OCI-LY3 (cell line): ENCODE results near the gene FAM149A.

Experiments
- H2AFZ ChIP-seq: fragments of 200-600, 300-600 bp; shearing (Covaris generic); 2 replicates; pipeline ENCODE4 v1.6.0; 2014; ENCODE audit warnings: antibody characterized with exemption, low read depth, low read length
- H3K27ac ChIP-seq: fragments of 200-600, 300-600 bp; sonication (generic); 2 replicates; pipeline ENCODE4 v1.5.1; 2014; ENCODE audit warnings: mild to moderate bottlenecking, low read length, moderate library complexity, mixed read lengths
- H3K27me3 ChIP-seq: fragments of 200-600, 300-600 bp; sonication (generic); 2 replicates; pipeline ENCODE4 v1.6.1; 2014; ENCODE audit warnings: low read depth, low read length, mixed read lengths
- H3K36me3 ChIP-seq: fragments of 200-600, 300-600 bp; sonication (generic); replicated peaks from 2 replicates; pipeline ENCODE3; 2014; ENCODE audit warnings: low read depth, low read length, mixed read lengths
- H3K4me1 ChIP-seq: fragments of 300-600, 200-600 bp; sonication (generic); 2 replicates; pipeline ENCODE4 v1.6.1; 2014; ENCODE audit warnings: low read length, mixed read lengths
- H3K4me2 ChIP-seq: fragments of 200-600, 300-600 bp; sonication (generic); 2 replicates; pipeline ENCODE4 v1.6.1; 2014; ENCODE audit warnings: low read length, mixed read lengths
- H3K4me3 ChIP-seq: fragments of 300-600, 200-600 bp; sonication (generic); 2 replicates; pipeline ENCODE4 v1.5.1; 2014; ENCODE audit warnings: antibody characterized with exemption, mild to moderate bottlenecking, low read length, moderate library complexity
- H3K79me2 ChIP-seq: fragments of 300-600, 200-600 bp; shearing (Covaris generic); 2 replicates; pipeline ENCODE4 v1.6.1; 2014; ENCODE audit warnings: mild to moderate bottlenecking, low read length, mixed read lengths
- H3K9ac ChIP-seq: fragments of 300-600, 200-600 bp; shearing (Covaris generic); 2 replicates; pipeline ENCODE4 v1.6.0; 2014; ENCODE audit warnings: mild to moderate bottlenecking, low read length, moderate library complexity
- H3K9me3 ChIP-seq: fragments of 200-600, 300-600 bp; shearing (Covaris generic); 2 replicates; pipeline ENCODE4 v1.6.1; 2014; ENCODE audit warnings: low read length, mixed read lengths; ENCODE audit not compliant: insufficient read depth
- H4K20me1 ChIP-seq: fragments of 200-600, 300-600 bp; sonication (generic); 2 replicates; pipeline ENCODE4 v1.6.1; 2016; ENCODE audit warnings: low read length, mixed read lengths; ENCODE audit not compliant: insufficient read depth
- EZH2phosphoT487 ChIP-seq: fragments of 200-600 bp; shearing (Covaris generic); IDR thresholded peaks from 2 replicates; pipeline ENCODE4 v1.6.1; 2018; ENCODE audit warnings: antibody characterized with exemption, mixed run types, low read depth
- TF ChIP-seq, protein P1 (sequence below): fragments of 200-600, 300-600 bp; sonication (generic); IDR thresholded peaks from 2 replicates; pipeline ENCODE4 v1.5.1; 2014; ENCODE audit warnings: antibody characterized with exemption, low read length, low read depth

FAM149A gene

DNA sequence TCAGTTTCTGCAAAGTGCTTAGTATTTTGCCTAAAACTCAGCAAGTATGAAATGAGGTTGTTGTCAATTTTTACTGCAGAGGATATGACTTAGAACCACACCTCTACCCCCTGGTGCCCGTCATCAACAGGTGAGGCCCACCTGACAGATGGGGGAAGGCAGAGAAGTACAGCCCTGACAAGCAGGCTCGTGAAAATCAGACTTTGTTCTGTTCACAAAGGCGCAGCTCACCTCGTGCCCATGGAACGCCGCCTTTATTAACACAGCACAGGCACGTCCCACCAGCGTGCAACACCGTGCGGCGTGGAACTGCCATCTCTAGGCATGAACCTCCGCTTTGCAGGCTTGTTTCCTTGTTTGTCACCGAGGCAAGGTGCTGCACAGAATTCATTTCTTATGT, 100.2 kb downstream of the FAM149A start:
- no peak overlapping the region for H2AFZ ChIP-seq
- no peak overlapping the region for H3K9ac ChIP-seq
- no peak overlapping the region for H3K27ac ChIP-seq
- TF ChIP-seq, protein P1, sequence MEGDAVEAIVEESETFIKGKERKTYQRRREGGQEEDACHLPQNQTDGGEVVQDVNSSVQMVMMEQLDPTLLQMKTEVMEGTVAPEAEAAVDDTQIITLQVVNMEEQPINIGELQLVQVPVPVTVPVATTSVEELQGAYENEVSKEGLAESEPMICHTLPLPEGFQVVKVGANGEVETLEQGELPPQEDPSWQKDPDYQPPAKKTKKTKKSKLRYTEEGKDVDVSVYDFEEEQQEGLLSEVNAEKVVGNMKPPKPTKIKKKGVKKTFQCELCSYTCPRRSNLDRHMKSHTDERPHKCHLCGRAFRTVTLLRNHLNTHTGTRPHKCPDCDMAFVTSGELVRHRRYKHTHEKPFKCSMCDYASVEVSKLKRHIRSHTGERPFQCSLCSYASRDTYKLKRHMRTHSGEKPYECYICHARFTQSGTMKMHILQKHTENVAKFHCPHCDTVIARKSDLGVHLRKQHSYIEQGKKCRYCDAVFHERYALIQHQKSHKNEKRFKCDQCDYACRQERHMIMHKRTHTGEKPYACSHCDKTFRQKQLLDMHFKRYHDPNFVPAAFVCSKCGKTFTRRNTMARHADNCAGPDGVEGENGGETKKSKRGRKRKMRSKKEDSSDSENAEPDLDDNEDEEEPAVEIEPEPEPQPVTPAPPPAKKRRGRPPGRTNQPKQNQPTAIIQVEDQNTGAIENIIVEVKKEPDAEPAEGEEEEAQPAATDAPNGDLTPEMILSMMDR: no peak
- no peaks in the 10 kb centered on the region for H3K79me2 ChIP-seq
- no peak overlapping the region for H3K4me2 ChIP-seq
- no peak overlapping the region for H3K4me3 ChIP-seq
- no peaks in the 10 kb centered on the region for H3K4me1 ChIP-seq
- H3K36me3 ChIP-seq: no peaks in the 10 kb centered on the region
- no peaks in the 10 kb centered on the region for H4K20me1 ChIP-seq
- H3K9me3 ChIP-seq: no peaks in the 10 kb centered on the region
- no peaks in the 10 kb centered on the region for H3K27me3 ChIP-seq

DNA sequence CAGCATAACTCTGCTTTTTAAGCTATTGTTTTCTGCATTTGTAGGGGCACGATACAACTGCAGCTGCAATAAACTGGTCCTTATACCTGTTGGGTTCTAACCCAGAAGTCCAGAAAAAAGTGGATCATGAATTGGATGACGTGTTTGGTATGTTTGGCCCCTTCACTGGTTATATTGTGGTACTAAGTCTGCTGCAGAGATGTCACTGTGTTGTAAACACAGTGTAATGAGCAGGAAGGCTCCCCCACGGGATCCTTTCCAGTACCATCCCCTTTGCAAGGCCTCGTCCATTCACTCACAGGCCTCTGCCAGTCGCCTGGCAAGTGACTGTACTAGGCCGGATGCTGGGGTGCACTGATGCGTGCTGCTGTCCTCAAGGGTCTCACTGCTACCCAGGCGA, 100.7 kb downstream of the FAM149A start:
- Histone ChIP-seq H3K4me3 (no peak overlapping the region), H2AFZ (no peak overlapping the region)

DNA sequence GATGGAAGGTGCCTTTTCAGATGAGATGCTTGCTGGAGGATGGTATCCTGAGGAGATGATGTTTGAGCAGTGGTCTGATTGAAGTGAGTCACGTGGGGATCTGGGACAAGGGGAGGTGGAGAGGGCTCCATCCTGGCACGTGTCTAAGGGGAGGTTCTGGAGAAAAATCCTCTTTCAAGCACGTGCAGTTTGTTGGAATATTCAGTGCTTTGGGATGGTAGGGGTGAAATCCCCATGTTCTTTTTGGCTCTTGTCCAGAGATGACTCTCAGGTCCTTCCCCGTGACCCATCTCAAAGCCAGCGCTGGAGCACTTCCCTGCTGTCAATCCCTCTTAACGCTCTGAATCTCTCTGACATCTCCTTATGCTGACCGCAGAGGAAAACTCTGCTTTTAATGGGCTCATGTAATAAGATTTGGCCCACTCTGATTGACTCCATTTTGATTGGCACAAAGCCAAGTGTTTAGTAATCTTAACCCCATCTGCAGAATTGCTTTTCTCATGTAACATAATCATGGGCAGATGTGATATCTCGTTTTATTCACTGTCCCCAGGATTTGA, 112.0 kb downstream of the FAM149A start:
- no peak overlapping the region for H3K4me2 ChIP-seq
- no peak overlapping the region for H2AFZ ChIP-seq
- no peaks in the 10 kb centered on the region for H3K9me3 ChIP-seq
- H3K27me3 ChIP-seq: no peaks in the 10 kb centered on the region
- H3K36me3 ChIP-seq: no peaks in the 10 kb centered on the region
- TF ChIP-seq EZH2phosphoT487: no peak
- TF ChIP-seq, protein P1: no peak
- no peaks in the 10 kb centered on the region for H4K20me1 ChIP-seq
- no peaks in the 10 kb centered on the region for H3K79me2 ChIP-seq
- no peak overlapping the region for H3K27ac ChIP-seq
- no peak overlapping the region for H3K4me3 ChIP-seq
- no peak overlapping the region for H3K9ac ChIP-seq
- no peaks in the 10 kb centered on the region for H3K4me1 ChIP-seq

More for the DNA sequence above, 100.7 kb downstream of the FAM149A start:
- Histone ChIP-seq H3K27me3 (no peaks in the 10 kb centered on the region), H3K79me2 (no peaks in the 10 kb centered on the region), H4K20me1 (no peaks in the 10 kb centered on the region), H3K4me2 (no peak overlapping the region), H3K36me3 (no peaks in the 10 kb centered on the region), H3K4me1 (no peaks in the 10 kb centered on the region), H3K27ac (no peak overlapping the region), H3K9me3 (no peaks in the 10 kb centered on the region), H3K9ac (no peak overlapping the region)
- no peak for TF ChIP-seq EZH2phosphoT487
- TF ChIP-seq, protein P1: no peak

- TF ChIP-seq, protein P1: no peak
- TF ChIP-seq EZH2phosphoT487: no peak
- Histone ChIP-seq H4K20me1 (no peaks in the 10 kb centered on the region), H3K27me3 (no peaks in the 10 kb centered on the region), H3K36me3 (no peaks in the 10 kb centered on the region), H3K79me2 (no peaks in the 10 kb centered on the region), H2AFZ (no peak overlapping the region), H3K27ac (no peak overlapping the region), H3K9me3 (no peaks in the 10 kb centered on the region), H3K4me1 (no peaks in the 10 kb centered on the region), H3K4me2 (no peak overlapping the region), H3K4me3 (no peak overlapping the region), H3K9ac (no peak overlapping the region)
These were observed 113.3 kb downstream of the FAM149A start for GRCh38 chr4:186217733-186218293.
